Kidney epithelial cell (primary cell): ENCODE measurements around the gene PAEP. TPM values are rescaled to one million over a fixed set of nuclear protein-coding genes. Genes with fewer than 3 reads are reported as not detected.

Source experiments
- DNase-seq: peaks from one replicate; pipeline ENCODE4 v3.0.0-alpha.2; 2010; ENCODE audit warnings: low read depth
- H3K27me3 ChIP-seq: 2 replicates; pipeline ENCODE4 v1.6.0; 2011; ENCODE audit warnings: low read length; ENCODE audit not compliant: control insufficient read depth, insufficient read depth
- H3K36me3 ChIP-seq: 2 replicates; pipeline ENCODE4 v1.5.1; 2011; ENCODE audit warnings: low read length; ENCODE audit not compliant: control insufficient read depth, insufficient read depth
- H3K4me3 ChIP-seq: 2 replicates; pipeline ENCODE4 v1.5.1; 2011; ENCODE audit warnings: low read depth, mild to moderate bottlenecking, control low read depth, low read length
- total RNA-seq: library from RNA; depleted of rRNA; stranded (reverse); fragments of >200 nt; gene quantifications from 2 replicates; pipeline ENCODE4 v1.2.3, GENCODE V29; 2015
- TF ChIP-seq, protein P1 (sequence below): IDR thresholded peaks from 2 replicates; pipeline ENCODE4 v1.5.1; 2011; ENCODE audit warnings: mild to moderate bottlenecking, moderate library complexity, low read length, control low read depth, inconsistent platforms; ENCODE audit not compliant: insufficient read depth, poor library complexity, severe bottlenecking

The PAEP gene
- total RNA-seq, 1 donor from 2014 or later: not detected

DNA sequence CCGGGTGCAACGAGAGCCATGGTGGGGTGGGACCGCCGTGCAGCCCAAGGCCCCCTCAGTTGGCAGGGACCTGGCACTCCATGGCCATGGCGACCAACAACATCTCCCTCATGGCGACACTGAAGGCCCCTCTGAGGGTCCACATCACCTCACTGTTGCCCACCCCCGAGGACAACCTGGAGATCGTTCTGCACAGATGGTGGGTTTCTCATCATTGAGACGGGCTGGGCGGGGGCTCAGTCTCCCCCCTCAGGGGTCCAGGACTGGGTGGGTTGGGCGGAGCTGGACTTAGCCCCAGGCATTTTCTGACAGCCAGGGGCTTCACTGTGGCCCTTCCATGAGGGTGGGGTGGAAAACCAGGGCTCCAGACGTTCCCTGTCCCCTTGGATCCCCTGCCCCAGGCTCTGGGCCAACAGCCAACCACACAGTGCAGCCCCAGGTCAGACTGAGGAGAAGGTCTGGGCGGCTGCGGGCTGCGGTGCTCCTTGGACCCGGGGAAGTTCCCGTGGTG is 734 bp downstream of the PAEP start:
- Histone ChIP-seq H3K36me3 (no peaks in the 10 kb centered on the region), H3K27me3 (no peaks in the 10 kb centered on the region), H3K4me3 (no peak overlapping the region)
- DNase-seq: no peak
- TF ChIP-seq, protein P1, sequence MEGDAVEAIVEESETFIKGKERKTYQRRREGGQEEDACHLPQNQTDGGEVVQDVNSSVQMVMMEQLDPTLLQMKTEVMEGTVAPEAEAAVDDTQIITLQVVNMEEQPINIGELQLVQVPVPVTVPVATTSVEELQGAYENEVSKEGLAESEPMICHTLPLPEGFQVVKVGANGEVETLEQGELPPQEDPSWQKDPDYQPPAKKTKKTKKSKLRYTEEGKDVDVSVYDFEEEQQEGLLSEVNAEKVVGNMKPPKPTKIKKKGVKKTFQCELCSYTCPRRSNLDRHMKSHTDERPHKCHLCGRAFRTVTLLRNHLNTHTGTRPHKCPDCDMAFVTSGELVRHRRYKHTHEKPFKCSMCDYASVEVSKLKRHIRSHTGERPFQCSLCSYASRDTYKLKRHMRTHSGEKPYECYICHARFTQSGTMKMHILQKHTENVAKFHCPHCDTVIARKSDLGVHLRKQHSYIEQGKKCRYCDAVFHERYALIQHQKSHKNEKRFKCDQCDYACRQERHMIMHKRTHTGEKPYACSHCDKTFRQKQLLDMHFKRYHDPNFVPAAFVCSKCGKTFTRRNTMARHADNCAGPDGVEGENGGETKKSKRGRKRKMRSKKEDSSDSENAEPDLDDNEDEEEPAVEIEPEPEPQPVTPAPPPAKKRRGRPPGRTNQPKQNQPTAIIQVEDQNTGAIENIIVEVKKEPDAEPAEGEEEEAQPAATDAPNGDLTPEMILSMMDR: no peak

DNA sequence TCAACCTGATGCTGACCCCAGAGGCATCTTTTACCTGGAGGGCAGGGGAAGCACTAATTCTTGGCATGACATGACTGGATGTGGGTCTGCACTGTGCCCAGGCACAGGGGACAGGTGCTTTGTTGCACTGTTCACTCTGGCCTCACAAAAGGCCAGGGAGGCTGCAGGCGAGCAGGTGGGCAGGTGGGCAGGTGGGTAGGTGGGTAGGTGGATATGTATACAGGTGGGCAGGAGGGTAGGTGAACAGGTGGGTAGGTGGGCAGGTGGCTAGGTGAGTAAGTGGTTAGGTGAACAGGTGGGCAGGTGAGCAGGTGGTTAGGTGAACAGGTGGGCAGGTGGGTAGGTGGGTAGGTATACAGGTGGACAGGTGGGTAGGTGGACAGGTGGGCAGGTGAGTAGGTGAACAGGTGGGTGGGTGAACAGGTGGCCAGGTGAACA is 1.5 kb downstream of the PAEP start:
- DNase-seq: no peak
- TF ChIP-seq, protein P1: no peak
- Histone ChIP-seq H3K4me3 (no peak overlapping the region), H3K27me3 (no peaks in the 10 kb centered on the region), H3K36me3 (no peaks in the 10 kb centered on the region)

DNA sequence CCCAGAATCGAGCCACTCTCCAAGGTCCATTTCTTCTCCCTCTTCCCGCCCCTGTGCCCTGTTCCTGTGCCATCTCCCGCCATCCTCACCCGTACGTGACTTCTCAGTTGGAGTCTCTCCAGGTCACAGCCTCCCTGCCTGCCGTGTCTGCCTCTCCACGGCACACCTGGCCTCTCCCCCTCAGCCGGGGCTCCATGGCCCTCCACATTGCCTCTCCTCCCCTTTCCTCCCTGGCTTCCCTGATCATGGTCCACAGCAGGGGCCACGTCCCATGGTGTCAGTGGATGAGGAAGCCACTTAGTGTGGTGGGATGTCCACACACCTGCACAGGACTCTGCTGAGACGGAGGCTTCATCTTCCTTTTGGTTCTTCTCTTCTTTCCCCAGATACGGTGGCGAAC is 2.3 kb downstream of the PAEP start:
- no peak for DNase-seq
- Histone ChIP-seq H3K4me3 (no peak overlapping the region), H3K27me3 (no peaks in the 10 kb centered on the region), H3K36me3 (no peaks in the 10 kb centered on the region)
- TF ChIP-seq, protein P1: no peak

DNA sequence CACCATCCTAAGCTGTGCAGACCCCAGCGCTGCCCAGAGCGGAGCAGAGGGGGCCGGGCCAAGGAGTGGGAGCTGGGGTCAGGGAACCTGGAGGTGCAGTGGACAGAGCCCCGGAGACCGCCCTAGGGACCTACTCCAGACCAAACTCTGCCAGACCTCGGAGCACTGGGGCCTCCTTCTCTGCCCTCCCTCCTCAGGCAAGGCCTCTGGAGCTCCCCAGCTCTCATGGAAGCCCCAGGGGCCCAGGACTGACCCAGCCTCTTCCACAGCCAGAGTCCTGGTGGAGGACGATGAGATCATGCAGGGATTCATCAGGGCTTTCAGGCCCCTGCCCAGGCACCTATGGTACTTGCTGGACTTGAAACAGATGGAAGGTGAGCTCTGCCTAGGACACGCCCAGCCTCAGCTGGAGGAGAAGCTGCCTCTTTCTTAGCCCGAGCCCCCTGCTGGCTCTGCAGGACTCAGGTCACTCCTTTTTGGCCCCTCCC is 3.6 kb downstream of the PAEP start:
- Histone ChIP-seq H3K36me3 (no peaks in the 10 kb centered on the region), H3K27me3 (no peaks in the 10 kb centered on the region), H3K4me3 (no peak overlapping the region)
- TF ChIP-seq, protein P1: no peak
- DNase-seq: no peak

DNA sequence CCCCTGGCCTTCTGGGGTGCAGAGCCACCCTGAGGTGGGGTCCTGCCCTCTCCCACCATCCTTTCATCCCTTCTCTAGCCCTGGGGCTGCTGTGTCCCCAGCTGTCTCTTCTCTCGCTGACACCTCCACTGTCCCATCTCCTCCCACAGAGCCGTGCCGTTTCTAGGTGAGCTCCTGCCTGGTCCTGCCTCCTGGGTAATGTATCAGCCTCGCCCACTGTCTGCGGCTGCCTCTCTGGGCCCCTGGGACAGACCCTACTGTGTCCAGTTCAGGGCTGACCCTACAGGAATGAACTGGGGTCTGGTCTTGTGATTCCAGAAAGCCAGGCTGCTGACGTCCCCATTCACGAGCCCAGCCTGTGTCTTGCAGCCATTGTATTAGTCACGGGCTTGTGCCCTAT is 4.1 kb downstream of the PAEP start:
- Histone ChIP-seq H3K36me3 (no peaks in the 10 kb centered on the region), H3K27me3 (no peaks in the 10 kb centered on the region), H3K4me3 (no peak overlapping the region)
- TF ChIP-seq, protein P1: no peak
- DNase-seq: no peak

DNA sequence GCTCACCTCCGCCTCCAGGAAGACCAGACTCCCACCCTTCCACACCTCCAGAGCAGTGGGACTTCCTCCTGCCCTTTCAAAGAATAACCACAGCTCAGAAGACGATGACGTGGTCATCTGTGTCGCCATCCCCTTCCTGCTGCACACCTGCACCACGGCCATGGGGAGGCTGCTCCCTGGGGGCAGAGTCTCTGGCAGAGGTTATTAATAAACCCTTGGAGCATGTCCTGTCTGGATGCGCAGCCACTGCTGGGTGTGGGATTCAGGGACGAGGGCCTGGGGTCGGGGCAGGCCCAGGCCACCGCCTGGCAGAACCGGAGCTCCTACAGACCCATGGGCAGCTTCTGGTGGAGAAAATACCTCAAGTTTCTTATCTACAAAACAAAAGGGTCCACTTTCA is 5.0 kb downstream of the PAEP start:
- no peak for DNase-seq

More for the DNA sequence above, 5.0 kb downstream of the PAEP start:
- H3K4me3 ChIP-seq: no peak overlapping the region
- H3K36me3 ChIP-seq: no peaks in the 10 kb centered on the region
- no peaks in the 10 kb centered on the region for H3K27me3 ChIP-seq
- TF ChIP-seq, protein P1: no peak
